Peyer's patch (tissue), 4 donors: ENCODE measurements around the gene CACNA1G. TPM values are rescaled to one million over a fixed set of nuclear protein-coding genes. Genes with fewer than 3 reads are reported as not detected.
A peak's percentile ranks its signal among the peaks of the same experiment; 100 is the strongest.

ENCODE experiments used
- DNase-seq, 3 donors: peaks; one replicate each; pipeline ENCODE4 v3.0.0-alpha.2; 2017 to 2019
- H3K27ac ChIP-seq, 4 donors: fragments of 200-600 bp; sonication (generic); one replicate each; pipeline ENCODE4 v1.5.1; 2016 to 2019
- H3K27me3 ChIP-seq, 2 donors: fragments of 200-600 bp; sonication (generic); one replicate each; pipeline ENCODE4 v1.5.1; 2019
- H3K36me3 ChIP-seq, 3 donors: fragments of 200-600 bp; sonication (generic); one replicate each; pipeline ENCODE4 v1.5.1; 2016 to 2019
- H3K4me1 ChIP-seq, 4 donors: fragments of 200-600 bp; sonication (generic); one replicate each; pipeline ENCODE4 v1.5.1; 2016 to 2019
- H3K4me3 ChIP-seq, 4 donors: fragments of 200-600 bp; sonication (generic); 1 replicate in 3 of 4; 2 replicates in 1 of 4; pipeline ENCODE4 v1.5.1; 2016 to 2019; ENCODE audit warnings: mild to moderate bottlenecking in 1 of 4
- H3K9me3 ChIP-seq, 4 donors: fragments of 200-600 bp; sonication (generic); one replicate each; pipeline ENCODE4 v1.5.1; 2016 to 2019; ENCODE audit warnings: mild to moderate bottlenecking in 1 of 4
- CTCF ChIP-seq, 6 experiments: fragments of 450-650 bp in 4 of 6; fragments of 200-600 bp in 2 of 6; sonication (generic) in 1 of 6; IDR thresholded peaks; one replicate each; pipeline ENCODE4 v1.5.1; 2017 to 2019; ENCODE audit warnings: antibody characterized with exemption in 6 of 6, mild to moderate bottlenecking in 3 of 6, moderate library complexity in 1 of 6
- POLR2A ChIP-seq, 2 donors: fragments of 450-650 bp; IDR thresholded peaks; one replicate each; pipeline ENCODE4 v1.5.1; 2017; ENCODE audit warnings: antibody characterized with exemption in 2 of 2, mild to moderate bottlenecking in 2 of 2, moderate library complexity in 2 of 2
- total RNA-seq, 4 donors: library from RNA; depleted of rRNA; stranded (reverse); fragments of >200 nt; gene quantifications; one replicate each; pipeline ENCODE4 v1.1.0, GENCODE V29; 2016

Gene CACNA1G
- total RNA-seq, 4 donors from 2014 or later: not detected

- DNase-seq: no peak
- peaks cover 0 to 9% (median 0%) of the 10 kb centered on the region in 3 donors for H3K36me3 ChIP-seq
- no peak overlapping the region for H3K4me3 ChIP-seq
- no peaks in the 10 kb centered on the region for H3K27me3 ChIP-seq
- H3K4me1 ChIP-seq: peaks cover 0 to 34% (median under 1%) of the 10 kb centered on the region in 4 donors
- no peaks in the 10 kb centered on the region for H3K9me3 ChIP-seq
- no peak overlapping the region for H3K27ac ChIP-seq
- TF ChIP-seq CTCF (IDR thresholded peaks at IDR 0.05) (no peak), POLR2A (IDR thresholded peaks at IDR 0.05) (no peak)
Measured at GRCh38 chr17:50666316-50666715, 105.8 kb downstream of the CACNA1G start.

DNA sequence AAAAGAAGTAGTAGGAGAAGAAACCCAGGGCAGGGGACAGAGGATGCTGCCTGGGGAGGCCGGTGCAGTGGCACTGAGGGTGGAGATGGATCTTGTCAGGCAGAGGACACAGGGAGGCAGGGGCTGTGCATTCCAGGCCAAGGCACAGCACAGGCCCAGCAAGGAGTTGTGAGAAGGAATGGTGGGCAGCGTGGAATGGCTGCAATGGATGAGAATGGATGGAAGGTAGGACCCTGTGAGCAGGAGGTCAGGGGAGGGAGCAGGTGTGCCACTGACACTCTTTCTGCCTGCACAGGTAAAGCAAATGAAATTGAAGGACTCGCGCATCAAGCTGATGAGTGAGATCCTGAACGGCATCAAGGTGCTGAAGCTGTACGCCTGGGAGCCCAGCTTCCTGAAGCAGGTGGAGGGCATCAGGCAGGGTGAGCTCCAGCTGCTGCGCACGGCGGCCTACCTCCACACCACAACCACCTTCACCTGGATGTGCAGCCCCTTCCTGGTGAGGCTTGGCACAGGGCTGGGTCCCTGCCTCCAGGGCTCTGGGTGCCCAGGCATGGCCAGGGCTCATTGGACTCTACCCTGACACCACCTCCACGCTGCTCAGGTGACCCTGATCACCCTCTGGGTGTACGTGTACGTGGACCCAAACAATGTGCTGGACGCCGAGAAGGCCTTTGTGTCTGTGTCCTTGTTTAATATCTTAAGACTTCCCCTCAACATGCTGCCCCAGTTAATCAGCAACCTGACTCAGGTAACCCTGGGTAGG is 106.9 kb downstream of the CACNA1G start:
- H3K9me3 ChIP-seq: no peaks in the 10 kb centered on the region
- H3K4me3 ChIP-seq: no peak overlapping the region
- TF ChIP-seq POLR2A (IDR thresholded peaks at IDR 0.05): no peak
- TF ChIP-seq CTCF (IDR thresholded peaks at IDR 0.05): no peak
- peak overlapping the region in 1 of 4 donors; percentile 12 for H3K27ac ChIP-seq
- peak in 1 of 3 donors; percentile 37 for DNase-seq
- peaks cover 0 to 9% (median 0%) of the 10 kb centered on the region in 3 donors for H3K36me3 ChIP-seq
- peaks cover 0 to 24% (median 0%) of the 10 kb centered on the region in 4 donors for H3K4me1 ChIP-seq
- H3K27me3 ChIP-seq: no peaks in the 10 kb centered on the region

- TF ChIP-seq POLR2A (IDR thresholded peaks at IDR 0.05) (no peak), CTCF (IDR thresholded peaks at IDR 0.05) (no peak)
- H3K27ac ChIP-seq: peak overlapping the region in 1 of 4 donors; percentile 12
- DNase-seq: no peak
- H3K36me3 ChIP-seq: peaks cover 0 to 15% (median 0%) of the 10 kb centered on the region in 3 donors
- no peaks in the 10 kb centered on the region for H3K9me3 ChIP-seq
- H3K27me3 ChIP-seq: no peaks in the 10 kb centered on the region
- no peak overlapping the region for H3K4me3 ChIP-seq
- peaks cover 0 to 23% (median 0%) of the 10 kb centered on the region in 4 donors for H3K4me1 ChIP-seq
Measured at GRCh38 chr17:50668025-50668837, 107.7 kb downstream of the CACNA1G start.

DNA sequence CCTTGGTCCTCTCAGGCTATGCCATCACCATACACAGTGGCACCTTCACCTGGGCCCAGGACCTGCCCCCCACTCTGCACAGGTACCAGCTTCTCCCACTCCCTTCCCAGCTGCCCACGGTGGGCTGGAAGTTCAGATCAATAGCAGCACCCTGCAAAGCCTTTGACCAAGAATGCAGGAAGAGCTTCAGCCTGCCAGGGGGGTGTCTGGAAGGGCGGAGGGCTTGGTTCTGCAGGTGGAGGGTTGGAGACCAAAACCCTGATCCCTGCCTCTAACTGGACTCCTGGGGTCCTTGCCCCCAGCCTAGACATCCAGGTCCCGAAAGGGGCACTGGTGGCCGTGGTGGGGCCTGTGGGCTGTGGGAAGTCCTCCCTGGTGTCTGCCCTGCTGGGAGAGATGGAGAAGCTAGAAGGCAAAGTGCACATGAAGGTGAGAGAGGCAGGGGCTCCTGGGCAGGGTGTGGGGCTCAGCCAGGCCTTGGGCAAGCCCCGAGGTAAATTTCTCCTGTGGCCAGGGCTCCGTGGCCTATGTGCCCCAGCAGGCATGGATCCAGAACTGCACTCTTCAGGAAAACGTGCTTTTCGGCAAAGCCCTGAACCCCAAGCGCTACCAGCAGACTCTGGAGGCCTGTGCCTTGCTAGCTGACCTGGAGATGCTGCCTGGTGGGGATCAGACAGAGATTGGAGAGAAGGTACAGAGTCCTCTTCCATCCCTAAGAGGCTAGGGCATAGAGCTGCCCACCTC is 108.5 kb downstream of the CACNA1G start:
- Histone ChIP-seq H3K4me3 (no peak overlapping the region), H3K9me3 (no peaks in the 10 kb centered on the region), H3K36me3 (peaks cover 0 to 15% (median 0%) of the 10 kb centered on the region in 3 donors), H3K27me3 (no peaks in the 10 kb centered on the region), H3K4me1 (peaks cover 0 to 15% (median 0%) of the 10 kb centered on the region in 4 donors), H3K27ac (no peak overlapping the region)
- no peak for DNase-seq
- TF ChIP-seq POLR2A (IDR thresholded peaks at IDR 0.05): no peak
- TF ChIP-seq CTCF (IDR thresholded peaks at IDR 0.05): no peak

DNA sequence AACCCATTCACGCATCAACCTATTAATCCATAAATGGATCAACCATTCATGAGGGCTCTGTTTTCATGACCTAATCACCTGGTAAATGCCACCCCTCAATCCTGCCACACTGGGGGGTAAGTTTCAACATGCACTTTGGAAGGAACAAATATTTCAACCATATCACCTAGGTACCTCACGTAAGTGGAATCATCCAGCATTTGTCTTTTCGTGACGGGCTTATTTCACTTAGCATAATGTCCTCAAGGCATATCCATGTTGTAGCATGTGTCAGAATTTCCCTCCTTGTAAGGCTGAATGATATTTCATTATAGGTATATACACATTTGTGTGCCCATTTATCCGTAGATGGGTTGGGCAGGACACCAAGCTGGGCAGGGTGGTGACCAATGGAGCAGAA is 111.6 kb downstream of the CACNA1G start:
- H3K27ac ChIP-seq: no peak overlapping the region
- DNase-seq: no peak
- TF ChIP-seq POLR2A (IDR thresholded peaks at IDR 0.05) (no peak), CTCF (IDR thresholded peaks at IDR 0.05) (no peak)
- H3K9me3 ChIP-seq: no peaks in the 10 kb centered on the region
- H3K4me3 ChIP-seq: no peak overlapping the region
- peaks cover 0 to 15% (median 0%) of the 10 kb centered on the region in 3 donors for H3K36me3 ChIP-seq
- H3K4me1 ChIP-seq: peaks cover 0 to 18% (median 0%) of the 10 kb centered on the region in 4 donors
- H3K27me3 ChIP-seq: no peaks in the 10 kb centered on the region
